ENCODE measurements around the gene FARSA. TPM values are rescaled to one million over a fixed set of nuclear protein-coding genes. Genes with fewer than 3 reads are reported as not detected.
A peak's percentile ranks its signal among the peaks of the same experiment; 100 is the strongest.

FARSA gene
- total RNA-seq, 1 experiment from 2014 or later = 194 TPM

- peak; percentile 100 for DNase-seq
- POLR2A ChIA-PET (ENCODE audit: unreplicated experiment) = no interaction called here
- intact Hi-C loops (cut with micrococcal nuclease) = no loop called here
- ATAC-seq = peak; percentile 73
- H3K36me3 ChIP-seq (ENCODE audit: low read depth, low read length) = peaks cover 61% of the 10 kb centered on the region
- CTCF ChIA-PET = interaction anchor here (1.0 kb wide), 1 partner anchor 20 kb away, joined by 3 read pairs; no protein-coding TSS in a partner anchor
- H3K4me1 ChIP-seq (ENCODE audit: insufficient read depth, low read length) = peaks cover 24% of the 10 kb centered on the region
- H3K4me2 ChIP-seq (ENCODE audit: low read length) = peak within 1 kb of the TSS; percentile 89
- H3K27ac ChIP-seq (ENCODE audit: low read length) = peak within 1 kb of the TSS; percentile 86
- no TSS peak for BruUV-seq (replicated peaks)
- no peaks in the 10 kb centered on the region for H3K9me3 ChIP-seq (ENCODE audit: low read length)
- H2AFZ ChIP-seq (ENCODE audit: low read length) = no peak within 1 kb of the TSS
- peak within 1 kb of the TSS; percentile 76 for H3K4me3 ChIP-seq (ENCODE audit: low read length)
- H3F3A ChIP-seq (ENCODE audit: low read length, unreplicated experiment) = peaks cover 28% of the 10 kb centered on the region
- no peak; the same call in 1 of the 2 replicates for TF ChIP-seq EZH2phosphoT487 (IDR thresholded peaks at IDR 0.05; ENCODE audit: borderline replicate concordance, low read length)
- no peak for TF ChIP-seq CTCF (conservative IDR thresholded peaks at IDR 0.05; ENCODE audit: low read depth, low read length)
- TF ChIP-seq EZH2 (IDR thresholded peaks at IDR 0.05; ENCODE audit: low read length, unreplicated experiment) = no peak
- peaks cover 17% of the 10 kb centered on the region for H4K20me1 ChIP-seq (ENCODE audit: low read length)
- H3K9me2 ChIP-seq (replicated peaks; ENCODE audit: low read length) = no peaks in the 10 kb centered on the region
- H3K79me2 ChIP-seq (ENCODE audit: low read length) = peaks cover 51% of the 10 kb centered on the region
- no peaks in the 10 kb centered on the region for H3K27me3 ChIP-seq (ENCODE audit: low read length)
- peak within 1 kb of the TSS; percentile 90 for H3K9ac ChIP-seq (ENCODE audit: low read length)
Observed at GRCh38 chr19:12945479-12946091, 12.1 kb upstream of the FARSA start, which contains the start of gene RAD23A. RAD23A (plus strand) TSS chr19:12945862; CDS start chr19:12945949, 87 bp downstream.

- Histone ChIP-seq H3K36me3 (ENCODE audit: low read depth, low read length) (peaks cover 64% of the 10 kb centered on the region), H3F3A (ENCODE audit: low read length, unreplicated experiment) (peaks cover 37% of the 10 kb centered on the region), H3K4me2 (ENCODE audit: low read length) (0 out of 2 replicates have a peak overlapping the region, but pooled peaks have one; percentile 3), H3K9me2 (replicated peaks; ENCODE audit: low read length) (no peaks in the 10 kb centered on the region), H3K4me1 (ENCODE audit: insufficient read depth, low read length) (peaks cover 35% of the 10 kb centered on the region), H3K27ac (ENCODE audit: low read length) (no peak overlapping the region), H4K20me1 (ENCODE audit: low read length) (peaks cover 31% of the 10 kb centered on the region), H3K9me3 (ENCODE audit: low read length) (no peaks in the 10 kb centered on the region), H3K79me2 (ENCODE audit: low read length) (peaks cover 61% of the 10 kb centered on the region), H3K9ac (ENCODE audit: low read length) (no peak overlapping the region), H2AFZ (ENCODE audit: low read length) (no peak overlapping the region), H3K4me3 (ENCODE audit: low read length) (no peak overlapping the region), H3K27me3 (ENCODE audit: low read length) (no peaks in the 10 kb centered on the region)
- no peak for ATAC-seq
- no peak for TF ChIP-seq CTCF (conservative IDR thresholded peaks at IDR 0.05; ENCODE audit: low read depth, low read length)
- no peak for TF ChIP-seq EZH2 (IDR thresholded peaks at IDR 0.05; ENCODE audit: low read length, unreplicated experiment)
- TF ChIP-seq EZH2phosphoT487 (IDR thresholded peaks at IDR 0.05; ENCODE audit: borderline replicate concordance, low read length) = no peak
- CTCF ChIA-PET = no interaction called here
- POLR2A ChIA-PET (ENCODE audit: unreplicated experiment) = no interaction called here
- no peak for DNase-seq
- BruUV-seq (replicated peaks) = no TSS peak
- intact Hi-C loops (cut with micrococcal nuclease) = no loop called here
Observed at GRCh38 chr19:12944104-12944674, 10.7 kb upstream of the FARSA start.

All from PC-3 (cell line).